Activated CD4-positive, CD25-positive, alpha-beta regulatory T cell treated with anti-CD3 and anti-CD28 coated beads, Interleukin-2, amount 50 U/mL, for 24 hours (primary cell): ENCODE measurements around the gene LCLAT1.
"Not testable (repeated sequence)": the region's sequence is repeated elsewhere in the genome, so short reads cannot be mapped to it uniquely, and the experiment has no call there.

Source experiments
- ATAC-seq, 2 donors: fragments of 150-1000 bp; cut with Tn5 transposase; one replicate each; pipeline ENCODE4 v1.10.0; 2021; ENCODE audit warnings: mild to moderate bottlenecking in 1 of 2, moderate library complexity in 1 of 2

LCLAT1 gene

GRCh38 chr2:30612371-30612770 lies 165.3 kb downstream of the LCLAT1 start:
- ATAC-seq = no peak

GRCh38 chr2:30613001-30613400 lies 166.0 kb downstream of the LCLAT1 start:
- no peak for ATAC-seq

- not testable (repeated sequence) for ATAC-seq
Measured at GRCh38 chr2:30614227-30614626, 167.2 kb downstream of the LCLAT1 start.

- no peak for ATAC-seq
Measured at GRCh38 chr2:30615926-30616325, 168.9 kb downstream of the LCLAT1 start.

GRCh38 chr2:30620102-30620501 lies 173.1 kb downstream of the LCLAT1 start:
- no peak for ATAC-seq

- no peak for ATAC-seq
Measured at GRCh38 chr2:30621836-30622235, 174.8 kb downstream of the LCLAT1 start.

- ATAC-seq = no peak
Measured at GRCh38 chr2:30622452-30622851, 175.4 kb downstream of the LCLAT1 start.

GRCh38 chr2:30625276-30625675 lies 178.2 kb downstream of the LCLAT1 start:
- ATAC-seq = no peak

- ATAC-seq = no peak
Measured at GRCh38 chr2:30625701-30626100, 178.7 kb downstream of the LCLAT1 start.

GRCh38 chr2:30626397-30626796 lies 179.4 kb downstream of the LCLAT1 start:
- peak in 1 of 2 donors; percentile 17 for ATAC-seq

- no peak for ATAC-seq
Measured at GRCh38 chr2:30627151-30627550, 180.1 kb downstream of the LCLAT1 start.

GRCh38 chr2:30628341-30628740 lies 181.3 kb downstream of the LCLAT1 start:
- no peak for ATAC-seq

GRCh38 chr2:30629866-30630265 lies 182.8 kb downstream of the LCLAT1 start:
- no peak for ATAC-seq

GRCh38 chr2:30631051-30631671 lies 184.1 kb downstream of the LCLAT1 start:
- no peak for ATAC-seq

GRCh38 chr2:30633039-30633438 lies 186.0 kb downstream of the LCLAT1 start:
- ATAC-seq = no peak

- ATAC-seq = no peak
Measured at GRCh38 chr2:30636311-30636710, 189.3 kb downstream of the LCLAT1 start.

- ATAC-seq = no peak
Measured at GRCh38 chr2:30639836-30640235, 192.8 kb downstream of the LCLAT1 start.

- ATAC-seq = no peak
Measured at GRCh38 chr2:30641765-30642345, 194.8 kb downstream of the LCLAT1 start.

- not testable (repeated sequence) for ATAC-seq
Measured at GRCh38 chr2:30643013-30643412, 196.0 kb downstream of the LCLAT1 start.

GRCh38 chr2:30643674-30644073 lies 196.6 kb downstream of the LCLAT1 start:
- no peak for ATAC-seq

- no peak for ATAC-seq
Measured at GRCh38 chr2:30645081-30645744, 198.2 kb downstream of the LCLAT1 start.

- no peak for ATAC-seq
Measured at GRCh38 chr2:30645745-30646119, 198.7 kb downstream of the LCLAT1 start.

- no peak for ATAC-seq
Measured at GRCh38 chr2:30647752-30648457, 200.9 kb downstream of the LCLAT1 start.

GRCh38 chr2:30649278-30649677 lies 202.2 kb downstream of the LCLAT1 start:
- no peak for ATAC-seq
